HG03460 (cell line): Measurements from ENCODE around the gene CLSTN2.

Experiments used
- ATAC-seq: cut with Tn5 transposase; IDR thresholded peaks from one replicate; pipeline ENCODE4 v1.9.1; 2021; ENCODE audit not compliant: unreplicated experiment

The CLSTN2 gene

GRCh38 chr3:140441006-140441405 lies 506.0 kb downstream of the CLSTN2 start:
- no peak for ATAC-seq

- no peak for ATAC-seq
Observed at GRCh38 chr3:140442621-140443020, 507.6 kb downstream of the CLSTN2 start.

GRCh38 chr3:140443073-140443472 lies 508.1 kb downstream of the CLSTN2 start:
- ATAC-seq: no peak

- ATAC-seq: no peak
Observed at GRCh38 chr3:140443806-140444205, 508.8 kb downstream of the CLSTN2 start.

- no peak for ATAC-seq
Observed at GRCh38 chr3:140446734-140447133, 511.7 kb downstream of the CLSTN2 start.

GRCh38 chr3:140447136-140447535 lies 512.2 kb downstream of the CLSTN2 start:
- ATAC-seq: no peak

- no peak for ATAC-seq
Observed at GRCh38 chr3:140448001-140448400, 513.0 kb downstream of the CLSTN2 start.

GRCh38 chr3:140449413-140450256 lies 514.6 kb downstream of the CLSTN2 start:
- no peak for ATAC-seq

- ATAC-seq: no peak
Observed at GRCh38 chr3:140453750-140454149, 518.8 kb downstream of the CLSTN2 start.

GRCh38 chr3:140455521-140456214 lies 520.7 kb downstream of the CLSTN2 start:
- no peak for ATAC-seq

GRCh38 chr3:140456974-140457373 lies 522.0 kb downstream of the CLSTN2 start:
- ATAC-seq: no peak

- ATAC-seq: no peak
Observed at GRCh38 chr3:140459462-140459861, 524.5 kb downstream of the CLSTN2 start.

- ATAC-seq: no peak
Observed at GRCh38 chr3:140461250-140461649, 526.3 kb downstream of the CLSTN2 start.

GRCh38 chr3:140463355-140463754 lies 528.4 kb downstream of the CLSTN2 start:
- no peak for ATAC-seq

GRCh38 chr3:140465988-140466387 lies 531.0 kb downstream of the CLSTN2 start:
- ATAC-seq: no peak

- no peak for ATAC-seq
Observed at GRCh38 chr3:140466535-140466934, 531.5 kb downstream of the CLSTN2 start.

GRCh38 chr3:140467104-140467577 lies 532.2 kb downstream of the CLSTN2 start:
- no peak for ATAC-seq

- ATAC-seq: no peak
Observed at GRCh38 chr3:140467796-140468315, 532.9 kb downstream of the CLSTN2 start.

GRCh38 chr3:140468407-140468806 lies 533.4 kb downstream of the CLSTN2 start:
- ATAC-seq: no peak

GRCh38 chr3:140469491-140469890 lies 534.5 kb downstream of the CLSTN2 start:
- no peak for ATAC-seq

GRCh38 chr3:140470211-140470610 lies 535.2 kb downstream of the CLSTN2 start:
- ATAC-seq: no peak

GRCh38 chr3:140470962-140471361 lies 536.0 kb downstream of the CLSTN2 start:
- ATAC-seq: no peak
